ENCODE results near the gene FN3K.

GRCh38 chr17:82716203-82717010 is 19.0 kb upstream of the FN3K start, which contains the start of gene FN3KRP:
- TF ChIP-seq CHD7 (IDR thresholded peaks at IDR 0.05; ENCODE audit: insufficient replicate concordance, low read length) (no peak), ATF3 (IDR thresholded peaks at IDR 0.05; ENCODE audit: insufficient read depth, low read depth, low read length) (no peak), CTCF (IDR thresholded peaks at IDR 0.05; ENCODE audit: control extremely low read depth in 1 of 3, insufficient read depth in 1 of 3, low read depth in 1 of 3, low read length in 3 of 3) (no peak), EP300 (IDR thresholded peaks at IDR 0.05; ENCODE audit: borderline replicate concordance in 1 of 2, low read depth in 2 of 2, low read length in 2 of 2) (no peak), TAF7 (optimal IDR thresholded peaks at IDR 0.05; ENCODE audit: borderline replicate concordance, low read depth, low read length) (no peak), EZH2 (IDR thresholded peaks at IDR 0.05; ENCODE audit: low read depth, low read length, severe bottlenecking) (no peak), RFX5 (IDR thresholded peaks at IDR 0.05; ENCODE audit: borderline replicate concordance, low read depth, low read length) (no peak), NRF1 (IDR thresholded peaks at IDR 0.05; ENCODE audit: low read depth, low read length) (no peak), POLR2A (IDR thresholded peaks at IDR 0.05; ENCODE audit: control extremely low read depth in 1 of 2, low read depth in 2 of 2, low read length in 2 of 2) (no peak; a peak in 1 of 3 replicates), MAX (IDR thresholded peaks at IDR 0.05) (peak; percentile 92), PHF8 (conservative IDR thresholded peaks at IDR 0.05; ENCODE audit: low read depth, low read length) (peak; percentile 69), KDM1A (IDR thresholded peaks at IDR 0.05; ENCODE audit: borderline replicate concordance, low read length) (no peak)

Measured in H1 (cell line).